GM19372 (cell line): ENCODE data around the gene GPRIN3.
"Not testable (repeated sequence)": the region's sequence is repeated elsewhere in the genome, so short reads cannot be mapped to it uniquely, and the experiment has no call there.

ENCODE experiments used
- ATAC-seq: cut with Tn5 transposase; IDR thresholded peaks from one replicate; pipeline ENCODE4 v1.9.1; 2021; ENCODE audit warnings: mild to moderate bottlenecking, low read depth, moderate library complexity; ENCODE audit not compliant: unreplicated experiment

Gene GPRIN3

DNA sequence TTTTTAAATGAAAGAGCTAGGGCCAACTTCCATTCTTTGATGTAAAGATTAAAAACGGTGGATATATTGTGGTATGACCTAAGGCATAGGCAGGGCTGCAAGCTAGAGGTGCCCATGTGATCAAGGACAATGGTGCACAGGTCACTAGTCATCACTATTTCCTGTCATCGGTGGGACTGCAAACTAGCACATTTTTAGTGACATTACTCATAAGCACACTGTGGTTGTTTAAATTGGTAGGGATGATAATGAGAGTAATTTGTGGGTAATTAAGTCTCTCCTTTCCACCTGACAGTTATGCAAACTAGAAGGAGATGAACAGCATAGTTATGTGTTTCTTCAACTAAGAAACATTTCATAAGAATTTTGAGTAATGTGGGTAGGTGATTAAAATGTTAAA is 85.4 kb downstream of the GPRIN3 start:
- ATAC-seq: no peak

DNA sequence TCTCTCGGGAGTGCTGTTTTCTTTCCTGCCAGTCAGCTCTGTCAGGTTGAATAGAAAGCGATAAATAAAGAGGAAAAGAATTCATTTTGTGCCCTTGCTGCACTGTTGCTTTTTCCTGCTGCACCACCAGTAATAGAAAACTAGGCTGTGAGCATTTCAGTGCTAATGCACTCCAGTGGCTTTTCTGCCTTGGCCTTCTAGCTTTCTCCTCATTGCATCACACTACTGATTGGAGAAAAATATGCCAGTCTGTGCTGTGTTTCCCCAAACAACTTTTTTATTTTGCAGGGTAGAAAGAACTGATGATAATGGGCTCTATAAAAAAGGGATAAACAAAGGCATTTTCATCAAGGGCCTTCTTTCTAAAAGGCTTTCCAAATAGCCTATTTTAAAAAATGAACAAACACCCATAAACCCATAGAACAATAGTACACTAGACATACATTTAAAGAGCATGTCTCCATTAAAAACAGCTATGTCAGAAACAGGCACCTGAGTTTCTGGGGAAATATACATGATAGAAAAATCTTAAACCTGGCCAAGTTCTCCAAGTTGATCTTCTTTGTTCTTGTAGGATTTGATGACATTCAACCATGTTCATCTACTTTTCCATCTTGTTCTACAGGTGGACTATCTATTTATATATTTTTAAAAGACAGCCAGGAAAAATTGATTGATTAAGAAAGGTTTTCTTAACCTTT is 86.3 kb downstream of the GPRIN3 start:
- no peak for ATAC-seq

DNA sequence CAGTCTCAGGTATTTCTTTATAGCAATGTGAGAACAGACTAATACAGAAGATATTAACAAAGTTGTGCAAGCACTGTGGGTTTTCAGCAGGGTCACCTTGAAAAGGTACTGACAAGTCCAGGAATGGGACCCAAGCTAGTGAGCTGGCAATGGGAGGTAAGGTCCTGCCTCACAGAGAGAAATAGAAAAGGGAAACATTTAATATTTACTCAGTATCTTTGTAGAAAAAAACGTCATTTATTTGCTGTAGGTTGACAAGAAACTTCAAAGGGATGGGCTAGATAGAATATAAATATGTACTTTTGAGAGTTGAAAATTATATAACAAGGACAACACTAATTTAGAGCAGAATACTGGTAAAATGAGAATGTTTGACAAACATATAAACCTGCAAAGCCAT is 89.0 kb downstream of the GPRIN3 start:
- ATAC-seq: no peak

DNA sequence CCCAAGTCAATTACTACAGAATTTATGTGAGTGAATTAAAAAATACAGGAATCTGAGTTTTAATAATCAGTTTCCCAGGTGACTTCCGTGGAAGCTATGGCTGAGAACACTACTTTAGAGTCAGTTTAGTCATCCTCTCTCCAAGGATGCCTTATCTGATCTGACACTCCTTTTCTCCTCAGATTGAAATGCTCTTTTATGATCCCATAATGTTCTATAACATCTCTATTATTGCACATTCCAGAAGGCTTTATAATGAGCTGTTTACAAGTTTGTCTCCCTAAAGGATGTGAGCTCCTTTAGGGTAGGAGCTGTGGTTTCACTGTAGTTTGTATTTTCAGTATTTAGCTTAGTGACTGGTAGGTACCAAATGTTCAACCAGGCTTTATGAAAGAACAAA is 90.0 kb downstream of the GPRIN3 start:
- ATAC-seq: no peak

DNA sequence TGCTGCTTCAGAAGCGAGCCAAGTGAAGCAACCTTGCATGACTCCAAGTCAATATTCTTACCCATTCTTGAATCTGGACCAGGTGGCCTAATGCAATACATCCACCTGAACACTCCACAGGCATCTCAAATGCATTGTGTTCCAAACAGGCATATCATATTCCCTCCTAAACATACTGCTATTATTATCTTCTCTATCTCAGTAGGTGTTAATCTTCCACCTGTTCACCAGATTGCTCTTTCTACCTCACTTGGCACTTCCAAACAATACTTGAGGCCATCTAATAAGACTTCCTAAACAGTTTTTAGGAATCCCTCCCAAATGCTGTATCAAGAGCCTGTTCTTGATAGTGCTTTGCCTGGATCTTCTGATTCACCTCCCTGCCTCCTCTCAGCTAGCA is 90.7 kb downstream of the GPRIN3 start:
- ATAC-seq: no peak

DNA sequence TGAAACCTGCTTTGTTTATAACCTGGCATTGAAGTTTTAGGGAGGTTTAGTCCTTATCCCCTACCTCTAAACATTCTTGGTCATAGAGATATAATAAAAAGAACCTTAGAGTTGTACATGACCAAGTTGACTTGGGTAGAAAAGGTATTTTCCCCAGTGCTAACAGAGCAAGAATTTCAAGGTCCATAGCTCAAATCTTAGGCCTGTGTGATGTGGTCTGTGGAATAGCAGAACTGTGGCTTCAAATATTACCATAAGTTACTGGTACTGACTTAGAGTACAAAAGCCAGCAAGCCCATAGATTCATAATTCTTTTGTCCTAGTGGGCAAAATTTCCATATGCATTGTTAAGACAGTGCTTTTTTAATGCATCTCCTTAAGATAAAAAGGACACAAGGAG is 91.2 kb downstream of the GPRIN3 start:
- no peak for ATAC-seq

DNA sequence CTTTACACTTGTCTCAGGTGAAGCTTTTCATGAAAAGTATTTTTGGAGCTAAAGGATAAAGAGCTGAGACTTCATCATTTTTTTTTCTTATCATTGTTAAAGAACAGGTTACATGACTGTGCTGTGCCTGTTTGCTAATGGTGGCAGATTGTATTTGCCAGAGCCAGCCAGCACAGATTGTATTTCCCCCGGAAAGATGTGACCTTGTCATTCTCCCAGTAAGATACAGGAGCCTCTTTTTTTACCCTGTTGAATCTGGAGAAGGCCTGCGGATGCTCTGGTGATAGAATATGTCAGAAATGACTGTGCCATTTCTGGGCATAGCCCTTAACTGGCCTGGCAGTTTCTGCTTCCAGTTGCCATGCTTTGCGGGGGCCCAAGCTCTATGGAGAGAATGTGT is 91.9 kb downstream of the GPRIN3 start:
- ATAC-seq: no peak

DNA sequence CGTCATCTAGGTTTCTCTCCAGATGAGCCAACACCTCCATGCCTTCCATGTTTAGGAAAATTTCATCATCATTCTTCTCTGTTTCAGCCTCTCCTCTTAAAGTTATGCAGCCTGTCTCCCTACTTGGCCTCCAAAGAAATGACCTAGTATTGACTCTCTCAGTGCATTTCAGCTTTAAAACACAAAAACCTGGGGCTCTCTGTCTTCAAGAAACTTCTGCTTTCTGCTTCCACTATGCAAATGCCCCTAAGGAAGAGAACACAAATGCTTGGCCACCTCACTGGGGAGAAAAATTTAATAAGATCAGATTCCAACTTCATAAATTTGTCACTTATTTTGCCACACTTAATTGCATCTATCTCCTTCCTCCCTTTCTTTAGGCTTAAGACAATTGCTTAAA is 93.3 kb downstream of the GPRIN3 start:
- ATAC-seq: no peak

DNA sequence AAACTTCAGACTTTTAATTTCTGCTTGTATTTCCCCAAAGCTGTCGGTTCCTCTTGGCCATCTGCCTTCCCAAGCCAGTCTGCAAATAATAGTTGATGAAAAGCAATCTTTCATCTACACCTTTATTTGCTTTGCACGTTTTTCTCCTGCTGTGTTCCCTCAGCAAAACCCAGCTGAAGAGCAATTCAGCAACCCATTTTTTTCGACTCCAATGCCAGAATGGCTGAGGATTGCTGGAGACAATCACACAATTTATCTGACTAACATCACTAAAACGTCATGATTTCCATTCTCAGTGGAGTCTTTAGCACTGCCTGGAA is 94.3 kb downstream of the GPRIN3 start:
- no peak for ATAC-seq

DNA sequence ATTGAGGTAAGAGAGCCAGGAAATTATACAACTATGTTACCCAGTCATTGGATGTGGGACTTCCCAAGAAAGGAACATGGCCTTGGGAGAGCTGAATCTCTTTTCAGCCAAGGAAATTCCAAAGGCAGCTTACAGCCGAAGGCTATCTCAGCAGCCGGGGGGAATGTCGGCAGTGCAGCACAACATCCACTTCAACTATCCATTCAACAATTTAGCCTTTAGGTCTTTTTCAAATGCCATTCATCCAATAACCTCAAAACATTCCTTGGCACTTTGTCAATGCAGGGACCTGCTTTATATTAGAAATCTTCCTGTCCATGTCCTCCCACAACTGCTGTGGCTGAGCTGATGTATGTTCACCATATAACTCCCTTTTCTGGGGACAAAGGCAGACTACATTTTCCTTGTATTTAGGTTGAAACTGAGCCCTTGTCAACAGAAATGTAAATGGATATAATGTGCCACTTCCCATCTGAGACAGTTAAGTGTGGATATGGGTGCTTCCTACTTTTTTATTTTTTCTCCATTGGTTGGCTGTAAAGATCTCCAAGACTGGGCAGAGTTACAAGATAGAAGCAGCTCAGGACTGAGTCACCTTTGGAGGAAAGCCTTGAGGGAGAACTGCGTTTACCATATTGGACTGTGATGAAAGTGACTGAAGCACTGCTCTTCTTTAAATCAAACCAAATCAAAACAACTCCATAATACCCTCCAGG is 94.8 kb downstream of the GPRIN3 start:
- no peak for ATAC-seq

DNA sequence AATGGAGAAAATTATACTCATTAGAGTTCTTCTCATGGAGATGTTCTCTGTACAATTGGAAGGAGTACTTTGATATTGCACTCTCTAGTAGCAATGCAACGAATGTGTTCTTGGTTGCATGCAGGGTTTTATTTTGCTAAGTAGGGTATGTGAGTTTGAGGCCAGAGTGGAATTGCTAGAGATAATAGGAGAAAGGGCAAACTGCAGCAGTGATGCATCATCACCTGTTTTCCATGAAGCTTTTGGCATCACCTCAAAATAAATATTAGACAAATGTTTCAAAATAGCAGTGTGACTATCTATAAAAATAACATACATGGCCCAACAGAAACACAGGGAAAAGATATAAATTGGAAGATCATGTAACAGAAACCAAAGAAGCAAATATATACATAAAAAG is 103.0 kb downstream of the GPRIN3 start:
- ATAC-seq: no peak

DNA sequence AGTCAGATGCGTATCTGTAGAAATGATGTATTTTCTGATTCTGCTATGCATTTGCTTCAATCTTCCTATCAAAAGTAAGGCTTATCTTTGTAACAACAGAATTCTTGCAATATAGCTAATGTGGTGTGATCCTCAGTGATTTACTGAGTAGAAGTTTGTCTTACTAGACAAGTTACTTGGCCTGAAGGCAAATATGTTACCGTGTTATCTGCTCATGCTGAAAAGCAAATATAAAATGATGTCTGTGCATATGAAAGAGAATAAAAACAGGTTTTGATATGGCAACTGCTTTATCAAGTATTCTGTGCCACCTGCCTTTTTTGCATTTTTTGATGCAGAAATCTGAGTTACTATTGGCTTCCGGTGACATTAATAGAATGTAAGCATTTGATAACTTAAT is 103.7 kb downstream of the GPRIN3 start:
- ATAC-seq: no peak

DNA sequence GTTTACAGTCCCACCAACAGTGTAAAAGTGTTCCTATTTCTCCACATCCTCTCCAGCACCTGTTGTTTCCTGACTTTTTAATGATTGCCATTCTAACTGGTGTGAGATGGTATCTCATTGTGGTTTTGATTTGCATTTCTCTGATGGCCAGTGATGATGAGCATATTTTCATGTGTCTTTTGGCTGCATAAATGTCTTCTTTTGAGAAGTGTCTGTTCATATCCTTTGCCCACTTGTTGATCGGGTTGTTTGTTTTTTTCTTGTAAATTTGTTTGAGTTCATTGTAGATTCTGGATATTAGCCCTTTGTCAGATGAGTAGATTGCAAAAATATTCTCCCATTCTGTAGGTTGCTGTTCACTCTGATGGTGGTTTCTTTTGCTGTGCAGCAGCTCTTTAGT is 108.2 kb downstream of the GPRIN3 start:
- ATAC-seq: not testable (repeated sequence)

DNA sequence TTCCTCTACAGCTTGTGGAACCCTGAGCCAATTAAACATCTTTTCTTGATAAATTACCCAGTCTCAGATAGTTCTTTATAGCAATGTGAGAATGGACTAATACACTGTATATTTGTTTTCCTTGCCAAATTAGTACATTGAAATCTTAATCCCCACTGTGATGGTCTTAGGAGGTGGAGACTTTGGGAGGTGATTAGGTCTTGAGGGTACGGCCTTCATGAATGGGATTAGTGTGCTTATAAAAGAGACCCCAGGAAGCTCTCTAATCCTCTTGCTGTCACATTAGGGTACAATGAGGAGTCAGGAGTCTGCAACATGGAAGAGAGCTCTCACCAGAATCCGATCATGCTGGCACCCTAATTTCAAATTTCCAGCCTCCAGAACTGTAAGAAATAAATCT is 109.7 kb downstream of the GPRIN3 start:
- ATAC-seq: no peak

DNA sequence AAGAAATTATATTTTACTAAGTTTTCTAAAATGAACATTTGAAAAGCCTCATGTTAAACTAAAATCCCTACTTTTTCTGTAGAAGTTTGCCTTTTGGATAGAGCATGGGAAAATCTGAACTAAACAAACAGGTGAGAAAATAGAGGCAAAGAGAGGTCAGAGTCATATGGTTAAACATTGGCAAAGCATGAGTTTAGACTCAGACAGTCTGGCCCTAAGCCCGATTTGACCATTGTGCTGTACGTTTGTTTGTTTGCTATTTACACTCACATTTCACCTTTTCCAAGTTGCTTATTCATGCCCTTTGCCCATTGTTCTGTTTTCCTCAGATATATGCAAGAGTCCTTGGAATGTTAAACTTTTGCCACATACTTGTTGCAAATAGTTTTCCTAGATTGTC is 110.9 kb downstream of the GPRIN3 start:
- no peak for ATAC-seq

DNA sequence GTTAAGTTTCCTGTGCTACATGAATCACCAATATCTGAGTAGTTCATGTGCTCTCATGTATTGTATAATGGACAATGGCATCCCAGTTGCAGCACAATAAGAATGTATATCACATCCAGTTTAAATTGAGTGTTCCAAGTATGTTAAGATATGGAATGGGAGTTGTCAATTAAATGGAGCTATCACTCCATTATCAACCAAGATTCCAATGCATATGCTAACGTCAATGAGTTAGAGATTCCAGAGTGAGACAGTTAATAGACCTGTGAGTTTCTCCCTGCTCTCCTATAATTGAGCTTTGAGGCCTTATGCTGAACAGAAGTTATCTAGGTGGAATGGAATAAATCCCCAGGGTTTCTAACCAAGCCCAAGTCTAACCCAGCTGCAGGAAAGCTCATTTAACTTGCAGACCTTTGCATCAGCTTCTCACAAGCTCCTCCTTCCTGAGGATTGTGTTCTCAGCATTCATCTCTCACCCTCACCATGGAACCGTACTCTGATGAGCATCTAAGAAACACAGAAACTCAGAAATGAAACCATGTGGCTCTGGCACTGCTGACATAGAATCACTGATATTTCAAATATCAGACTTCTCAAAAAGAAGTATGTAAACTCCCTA is 111.4 kb downstream of the GPRIN3 start:
- ATAC-seq: no peak

DNA sequence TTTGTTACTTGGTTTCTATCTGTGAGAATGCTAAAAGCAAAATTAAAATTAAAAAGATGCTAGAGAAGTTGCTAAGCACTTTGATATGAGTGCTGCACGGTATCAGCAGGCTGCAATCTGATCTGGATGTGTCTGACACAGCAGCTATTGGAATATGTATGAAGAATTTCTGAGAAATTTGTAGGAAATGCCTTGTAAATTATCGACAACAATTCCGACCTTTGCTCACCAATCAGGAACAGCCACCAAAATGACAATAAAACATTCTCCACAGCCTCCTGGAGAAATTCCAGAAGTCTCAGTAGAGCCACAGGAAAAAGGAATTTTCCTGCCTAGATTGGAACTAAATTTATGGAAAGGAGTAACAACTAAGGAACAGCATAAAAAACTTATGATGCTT is 113.8 kb downstream of the GPRIN3 start:
- ATAC-seq: no peak
